Activated CD4-positive, alpha-beta T cell treated with anti-CD3 and anti-CD28 coated beads, Interleukin-2, amount 10 ng/mL, durations not matched to agents 7 days and 5 days (primary cell): Measurements from ENCODE around the gene PSMD1. TPM values are rescaled to one million over a fixed set of nuclear protein-coding genes. Genes with fewer than 3 reads are reported as not detected.
"Not testable (repeated sequence)": the region's sequence is repeated elsewhere in the genome, so short reads cannot be mapped to it uniquely, and the experiment has no call there.

Experiments used
- CTCF ChIA-PET: fragments of 350-600 bp; sonication (Branson Sonifier 250); formaldehyde crosslinking; loops from one replicate; lab custom pipeline; 2021; ENCODE audit warnings: antibody characterized with exemption; lab: Charles Lee
- POLR2A ChIA-PET: fragments of 350-600 bp; sonication (Branson Sonifier 250); formaldehyde crosslinking; loops from one replicate; lab custom pipeline; 2021; ENCODE audit warnings: antibody characterized with exemption; lab: Charles Lee
- DNase-seq: peaks from one replicate; pipeline ENCODE4 v3.0.0-alpha.2; 2020
- H3K27ac Mint-ChIP-seq: one replicate; pipeline ENCODE4 v1.8.0; 2021; ENCODE audit warnings: mild to moderate bottlenecking, moderate library complexity, mixed read lengths
- H3K27me3 Mint-ChIP-seq: one replicate; pipeline ENCODE4 v1.8.0; 2021; ENCODE audit warnings: mixed read lengths
- H3K36me3 Mint-ChIP-seq: one replicate; pipeline ENCODE4 v1.8.0; 2021; ENCODE audit warnings: low read depth, mixed read lengths
- H3K4me1 Mint-ChIP-seq: one replicate; pipeline ENCODE4 v1.8.0; 2021; ENCODE audit warnings: mixed read lengths
- H3K4me3 Mint-ChIP-seq: one replicate; pipeline ENCODE4 v1.8.0; 2021; ENCODE audit warnings: mild to moderate bottlenecking, moderate library complexity, mixed read lengths
- H3K9me3 Mint-ChIP-seq: one replicate; pipeline ENCODE4 v1.8.0; 2021; ENCODE audit warnings: mixed read lengths
- total RNA-seq, 2 experiments: library from RNA; stranded (reverse); gene quantifications; one replicate each; pipeline ENCODE4 v1.2.3, GENCODE V29; 2021

The PSMD1 gene
- total RNA-seq, 2 experiments from 2014 or later: 80.5 to 101 TPM

DNA sequence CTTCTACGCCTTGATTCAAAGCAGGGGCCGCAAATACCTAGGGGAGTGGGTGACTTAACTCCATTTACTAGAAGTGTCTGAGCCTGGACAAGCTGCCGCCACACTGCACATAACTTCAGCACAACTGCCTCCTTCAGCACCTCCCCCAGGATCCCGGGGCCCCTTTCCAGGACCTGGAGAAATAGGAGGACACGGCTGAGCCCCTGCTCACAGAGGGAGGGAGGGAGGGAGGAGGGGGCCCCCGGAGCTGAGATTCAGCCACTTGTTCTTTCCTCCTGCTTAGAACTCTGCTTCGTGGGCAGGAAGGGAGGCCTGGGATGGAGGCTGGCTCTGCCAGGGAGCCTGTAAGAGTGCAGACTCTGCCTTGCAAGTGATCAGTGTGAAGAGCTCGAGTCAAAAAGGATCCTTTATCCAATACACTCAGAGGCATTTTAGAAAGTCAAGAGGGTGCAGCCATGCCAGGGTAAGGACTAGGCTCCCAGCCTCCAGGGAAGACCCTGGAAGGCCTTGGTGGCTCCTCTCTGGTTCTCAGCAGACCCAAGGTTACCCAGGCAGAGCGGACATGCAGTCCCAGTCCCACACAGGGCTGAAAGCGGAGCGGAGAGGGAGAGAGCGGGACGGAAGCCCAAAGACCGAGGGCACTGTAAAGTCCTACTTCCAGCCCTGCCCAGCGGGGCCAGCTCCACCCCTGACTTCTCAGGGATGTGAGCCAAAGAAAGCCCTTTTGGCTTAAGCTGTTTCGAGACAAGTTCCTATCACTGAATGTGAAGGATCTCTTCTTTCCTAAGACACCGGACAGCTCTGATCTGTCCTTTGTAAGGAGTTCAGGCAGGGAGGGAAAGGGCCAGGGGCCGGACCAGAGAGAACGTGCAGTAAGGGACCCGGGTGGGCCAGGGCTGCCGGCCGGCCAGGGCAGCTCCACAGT is 133.2 kb downstream of the PSMD1 start:
- Mint-ChIP-seq H3K4me3 (no peak overlapping the region), H3K27me3 (peaks cover 24% of the 10 kb centered on the region)
- CTCF ChIA-PET: interaction anchor here (0.9 to 1.0 kb wide), 2 partner anchors 11 to 21 kb away, joined by 3 read pairs; no protein-coding TSS in a partner anchor

DNA sequence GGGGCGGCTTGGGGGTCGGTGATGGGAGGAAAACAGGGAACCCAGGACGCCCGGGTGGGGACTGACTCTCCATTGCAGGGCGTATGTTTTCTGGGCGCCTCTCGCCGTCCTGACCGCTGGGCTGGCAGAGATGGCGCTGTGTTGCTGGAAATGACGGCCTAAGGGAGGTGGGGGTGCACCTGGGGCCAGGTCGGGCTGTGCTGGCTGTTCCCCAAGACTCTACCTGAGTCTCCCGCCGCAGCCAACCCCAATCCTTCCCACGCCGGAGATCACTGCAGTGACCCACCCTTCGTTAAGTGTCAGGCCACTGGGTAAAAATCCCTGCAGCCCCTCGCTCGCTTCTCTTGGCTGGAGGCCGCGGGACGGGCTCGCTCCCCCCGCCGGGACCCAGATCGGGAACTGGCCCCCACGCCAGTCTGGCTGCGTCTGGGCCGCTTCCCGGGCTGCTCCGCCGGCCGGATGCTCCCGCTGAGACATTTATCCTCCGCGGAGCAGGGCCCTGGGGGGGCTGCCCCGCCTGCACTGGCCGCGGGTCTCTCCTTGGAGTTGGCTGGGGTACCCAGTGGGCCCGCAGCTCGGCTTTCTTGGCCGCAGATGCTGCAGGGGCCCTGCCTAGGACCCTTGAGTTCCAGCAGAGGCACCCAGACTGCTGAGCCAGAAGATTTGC is 134.0 kb downstream of the PSMD1 start:
- ChIA-PET POLR2A (no interaction called here), CTCF (no interaction called here)
- H3K4me1 Mint-ChIP-seq: no peaks in the 10 kb centered on the region
- no peaks in the 10 kb centered on the region for H3K9me3 Mint-ChIP-seq
- DNase-seq: no peak
- peaks cover 24% of the 10 kb centered on the region for H3K27me3 Mint-ChIP-seq
- no peaks in the 10 kb centered on the region for H3K36me3 Mint-ChIP-seq
- H3K4me3 Mint-ChIP-seq: no peak overlapping the region
- H3K27ac Mint-ChIP-seq: no peak overlapping the region

More for the DNA sequence above, 133.2 kb downstream of the PSMD1 start:
- Mint-ChIP-seq H3K9me3 (no peaks in the 10 kb centered on the region), H3K27ac (no peak overlapping the region), H3K4me1 (no peaks in the 10 kb centered on the region), H3K36me3 (no peaks in the 10 kb centered on the region)
- POLR2A ChIA-PET: no interaction called here
- no peak for DNase-seq

GRCh38 chr2:231191896-231192872 is 135.5 kb downstream of the PSMD1 start:
- H3K9me3 Mint-ChIP-seq: no peaks in the 10 kb centered on the region
- H3K36me3 Mint-ChIP-seq: no peaks in the 10 kb centered on the region
- peaks cover 28% of the 10 kb centered on the region for H3K27me3 Mint-ChIP-seq
- no peak for DNase-seq
- H3K4me1 Mint-ChIP-seq: no peaks in the 10 kb centered on the region
- H3K4me3 Mint-ChIP-seq: no peak overlapping the region
- CTCF ChIA-PET: interaction anchor here (0.5 to 0.9 kb wide), 2 partner anchors 42 to 558 kb away, joined by 3 read pairs; no protein-coding TSS in a partner anchor
- H3K27ac Mint-ChIP-seq: no peak overlapping the region
- POLR2A ChIA-PET: no interaction called here

DNA sequence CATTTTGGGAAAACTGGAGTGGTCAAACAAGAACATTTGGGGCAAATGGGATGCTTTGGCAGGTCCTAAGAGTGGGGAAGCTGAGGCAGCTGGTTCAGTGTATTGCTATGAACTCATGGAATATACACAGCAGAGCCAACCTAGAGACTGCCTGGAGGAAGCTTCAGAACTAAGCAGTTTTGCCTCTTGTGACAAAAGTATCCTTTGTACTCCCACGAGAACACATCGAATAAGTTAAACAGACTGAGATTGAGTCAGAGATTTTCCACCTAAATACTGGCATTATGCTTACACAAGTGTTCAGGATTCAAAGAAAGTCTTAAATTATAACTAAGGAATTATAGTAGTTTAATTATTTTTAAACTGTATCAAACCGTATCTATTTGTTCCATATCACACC is 136.5 kb downstream of the PSMD1 start:
- Mint-ChIP-seq H3K36me3 (no peaks in the 10 kb centered on the region), H3K27ac (no peak overlapping the region), H3K4me3 (no peak overlapping the region), H3K9me3 (no peaks in the 10 kb centered on the region), H3K27me3 (peaks cover 28% of the 10 kb centered on the region), H3K4me1 (peaks cover 4% of the 10 kb centered on the region)
- ChIA-PET POLR2A (no interaction called here), CTCF (interaction anchor here (0.9 kb wide), 1 partner anchor 43 kb away, joined by 3 read pairs; no protein-coding TSS in a partner anchor)
- DNase-seq: no peak

DNA sequence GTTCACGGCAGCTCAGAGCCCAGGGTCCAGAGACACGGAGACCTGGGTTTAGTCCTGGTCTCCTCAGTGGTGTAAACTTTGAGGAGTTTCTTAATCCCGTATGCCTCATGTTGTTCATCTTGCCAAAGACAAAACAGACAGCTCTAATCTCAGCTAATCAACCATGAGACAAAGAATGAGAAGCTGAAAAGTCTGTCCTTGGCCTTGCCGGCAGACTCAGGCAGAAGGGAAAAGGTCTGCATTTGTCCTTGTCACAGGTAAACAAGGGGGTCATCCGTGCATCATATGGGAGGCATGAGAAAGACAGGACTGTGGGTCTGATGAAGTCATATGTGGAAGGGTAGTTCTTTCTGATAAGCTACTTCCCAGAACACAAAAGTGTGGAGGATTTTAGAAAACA is 139.9 kb downstream of the PSMD1 start:
- Mint-ChIP-seq H3K27me3 (peaks cover 31% of the 10 kb centered on the region), H3K9me3 (no peaks in the 10 kb centered on the region), H3K27ac (no peak overlapping the region), H3K36me3 (no peaks in the 10 kb centered on the region), H3K4me1 (peaks cover 10% of the 10 kb centered on the region), H3K4me3 (no peak overlapping the region)
- no peak for DNase-seq
- ChIA-PET CTCF (interaction anchor here (0.6 to 1.6 kb wide), 2 partner anchors 13 to 321 kb away, joined by 3 to 6 read pairs; no protein-coding TSS in a partner anchor), POLR2A (no interaction called here)

DNA sequence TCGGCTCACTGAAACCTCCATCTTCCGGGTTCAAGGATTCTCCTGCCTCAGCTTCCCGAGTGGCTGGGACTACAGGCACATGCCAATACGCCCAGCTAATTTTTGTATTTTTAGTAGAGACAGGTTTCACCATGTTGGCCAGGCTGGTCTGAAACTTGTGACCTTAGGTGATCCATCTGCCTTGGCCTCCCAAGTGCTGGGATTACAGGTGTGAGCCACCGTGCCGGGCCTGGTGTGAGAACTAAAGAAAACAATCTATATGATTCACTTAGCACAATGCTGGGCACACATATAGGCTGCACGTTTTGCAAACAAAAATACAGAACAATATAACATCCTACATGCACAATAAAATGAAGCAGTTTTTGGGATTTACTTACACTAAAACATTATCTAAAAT is 140.5 kb downstream of the PSMD1 start:
- H3K4me3 Mint-ChIP-seq: peak overlapping the region; percentile 87
- H3K9me3 Mint-ChIP-seq, H3K27ac Mint-ChIP-seq, DNase-seq, H3K36me3 Mint-ChIP-seq, POLR2A ChIA-PET: not testable (repeated sequence)
- H3K4me1 Mint-ChIP-seq: peaks cover 10% of the 10 kb centered on the region
- H3K27me3 Mint-ChIP-seq: peaks cover 29% of the 10 kb centered on the region
- CTCF ChIA-PET: interaction anchor here (1.6 to 1.9 kb wide), 2 partner anchors 10 to 14 kb away, joined by 6 to 8 read pairs; no protein-coding TSS in a partner anchor

DNA sequence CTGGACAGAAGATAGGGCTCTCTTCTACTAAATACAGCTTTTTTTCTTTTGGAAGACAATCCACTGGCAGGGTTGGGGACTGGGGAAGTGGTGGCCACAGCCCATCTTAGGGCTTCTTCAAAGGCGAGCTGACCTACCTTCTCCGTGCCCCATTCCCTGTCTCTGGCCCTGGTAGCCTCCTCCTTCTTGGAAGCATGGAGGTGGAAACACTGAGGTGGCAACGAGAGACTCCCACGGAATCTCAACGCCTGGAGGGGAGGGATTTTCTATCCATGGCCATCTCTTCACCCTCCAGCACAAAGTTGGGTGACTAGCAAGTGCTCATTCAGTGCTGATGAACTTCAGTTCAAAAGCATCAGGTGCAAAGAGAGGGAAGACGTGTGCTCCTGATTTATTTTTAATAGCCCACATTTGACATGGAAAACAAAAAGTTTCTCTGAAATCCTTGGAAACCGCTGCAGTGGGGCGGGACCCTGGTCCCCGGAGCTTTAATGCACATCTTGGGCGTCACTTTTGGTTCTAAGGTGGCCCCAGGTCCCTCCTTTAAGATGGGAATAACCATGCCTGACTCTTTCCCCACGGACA is 141.1 kb downstream of the PSMD1 start:
- peaks cover 23% of the 10 kb centered on the region for H3K27me3 Mint-ChIP-seq
- H3K4me3 Mint-ChIP-seq: peak overlapping the region; percentile 87
- H3K9me3 Mint-ChIP-seq: no peaks in the 10 kb centered on the region
- DNase-seq: no peak
- no peaks in the 10 kb centered on the region for H3K36me3 Mint-ChIP-seq
- H3K27ac Mint-ChIP-seq: no peak overlapping the region
- POLR2A ChIA-PET: no interaction called here
- H3K4me1 Mint-ChIP-seq: peaks cover 10% of the 10 kb centered on the region
- CTCF ChIA-PET: interaction anchor here (1.6 to 1.9 kb wide), 2 partner anchors 10 to 15 kb away, joined by 6 to 8 read pairs; no protein-coding TSS in a partner anchor

- Mint-ChIP-seq H3K4me3 (peak within 1 kb of the TSS; percentile 87), H3K4me1 (peaks cover 10% of the 10 kb centered on the region), H3K36me3 (no peaks in the 10 kb centered on the region), H3K27ac (peak within 1 kb of the TSS; percentile 71), H3K27me3 (peaks cover 23% of the 10 kb centered on the region), H3K9me3 (no peaks in the 10 kb centered on the region)
- CTCF ChIA-PET: interaction anchor here (0.8 to 1.9 kb wide), 5 partner anchors 11 to 253 kb away, joined by 3 to 8 read pairs (median 4); no protein-coding TSS in a partner anchor
- DNase-seq: peak; percentile 69
- POLR2A ChIA-PET: no interaction called here
These were observed 141.9 kb downstream of the PSMD1 start, which contains the start of gene ARMC9 for GRCh38 chr2:231198291-231199173. ARMC9 (plus strand) TSS chr2:231198631; CDS start chr2:231206239, 7,608 bp downstream.

DNA sequence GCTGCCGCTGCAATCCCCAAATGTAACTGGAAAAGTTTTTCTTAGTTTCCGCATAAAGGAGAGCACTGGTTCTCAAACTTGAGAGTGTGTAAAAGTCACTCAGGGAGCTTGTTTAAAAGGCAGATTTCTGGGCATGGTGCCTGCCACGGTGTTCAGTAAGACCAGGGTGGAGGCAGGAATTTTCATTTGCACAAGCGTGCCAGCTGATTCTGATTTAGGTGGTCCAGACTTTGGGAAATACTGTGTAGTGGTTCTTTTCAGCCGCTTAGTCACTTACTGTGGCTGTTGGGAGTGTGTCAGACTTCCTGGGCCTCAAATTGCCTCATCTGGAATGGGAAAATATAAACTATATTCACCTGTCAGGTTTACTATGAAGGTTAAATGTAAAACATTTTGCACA is 142.6 kb downstream of the PSMD1 start:
- CTCF ChIA-PET: interaction anchor here (0.8 to 1.6 kb wide), 4 partner anchors 15 to 253 kb away, joined by 3 to 5 read pairs (median 4); no protein-coding TSS in a partner anchor

DNA sequence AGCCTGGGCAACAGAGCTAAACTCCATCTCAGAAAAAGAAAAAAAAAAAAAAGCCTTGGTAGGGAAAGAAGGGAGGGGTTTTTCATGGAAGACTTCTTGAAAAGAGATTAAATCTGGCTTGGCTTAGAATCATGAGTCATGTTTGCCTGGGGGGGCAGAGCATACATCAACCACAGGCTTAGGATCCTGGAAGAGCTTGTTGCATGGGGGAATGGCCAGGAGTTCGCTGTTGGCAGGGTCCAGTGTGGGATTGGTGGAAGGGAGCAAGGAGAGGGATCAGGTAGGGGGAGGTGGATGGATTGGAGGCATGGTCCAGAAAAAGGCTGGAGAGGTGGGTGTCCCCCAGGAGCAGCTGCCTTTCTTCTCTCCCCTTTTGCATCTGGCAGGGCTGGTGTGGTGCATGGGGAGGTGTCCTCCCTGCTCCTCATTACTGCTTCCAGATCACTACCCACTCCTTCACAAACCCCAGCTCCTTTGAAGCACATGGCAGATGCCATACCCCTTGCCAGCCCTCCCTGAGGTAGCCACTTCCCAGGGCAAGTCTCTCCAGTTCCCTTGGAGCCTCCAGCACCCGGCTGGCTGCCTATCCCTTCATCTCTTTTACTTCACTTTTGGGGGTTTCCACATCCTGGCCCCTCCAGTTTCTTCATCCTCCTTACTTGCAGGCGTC is 144.3 kb downstream of the PSMD1 start:
- Mint-ChIP-seq H3K9me3 (no peaks in the 10 kb centered on the region), H3K27ac (no peak overlapping the region), H3K4me1 (peaks cover 10% of the 10 kb centered on the region), H3K4me3 (no peak overlapping the region), H3K27me3 (peaks cover 18% of the 10 kb centered on the region), H3K36me3 (no peaks in the 10 kb centered on the region)
- POLR2A ChIA-PET: no interaction called here
- DNase-seq: no peak
- CTCF ChIA-PET: interaction anchor here (0.6 to 1.6 kb wide), 4 partner anchors 11 to 559 kb away, joined by 3 to 5 read pairs (median 3); no protein-coding TSS in a partner anchor

More for the DNA sequence above, 142.6 kb downstream of the PSMD1 start:
- Mint-ChIP-seq H3K9me3 (no peaks in the 10 kb centered on the region), H3K4me1 (peaks cover 10% of the 10 kb centered on the region), H3K4me3 (peak overlapping the region; percentile 77), H3K27ac (no peak overlapping the region), H3K36me3 (no peaks in the 10 kb centered on the region), H3K27me3 (peaks cover 21% of the 10 kb centered on the region)
- no peak for DNase-seq
- POLR2A ChIA-PET: no interaction called here
